Spleen (tissue), 11 donors: ENCODE measurements around the gene SLC22A23. TPM values are rescaled to one million over a fixed set of nuclear protein-coding genes. Genes with fewer than 3 reads are reported as not detected.

ENCODE experiments used
- DNase-seq: peaks from one replicate; pipeline ENCODE4 v3.0.0-alpha.2; 2020
- H3K27ac ChIP-seq, 8 donors: fragments of 200-600 bp; sonication (generic) in 7 of 8; 1 replicate in 4 of 8; 2 replicates in 4 of 8; pipeline versions ENCODE4 v1.5.0 to v1.8.0; 2016 to 2021; ENCODE audit warnings: inconsistent platforms in 4 of 8, mild to moderate bottlenecking in 4 of 8, moderate library complexity in 1 of 8
- H3K27me3 ChIP-seq, 7 donors: fragments of 200-600 bp; sonication (generic) in 6 of 7; replicated peaks in 1 of 7; 1 replicate in 4 of 7; 2 replicates in 3 of 7; pipeline versions ENCODE4 v1.5.0 to v1.8.0; 2016 to 2021; ENCODE audit warnings: inconsistent platforms in 3 of 7, mild to moderate bottlenecking in 1 of 7
- H3K36me3 ChIP-seq, 6 donors: fragments of 200-600 bp; sonication (generic) in 5 of 6; 1 replicate in 4 of 6; 2 replicates in 2 of 6; pipeline versions ENCODE4 v1.5.0 to v1.8.0; 2016 to 2021; ENCODE audit warnings: inconsistent platforms in 2 of 6
- H3K4me1 ChIP-seq, 6 donors: fragments of 200-600 bp; sonication (generic) in 5 of 6; 1 replicate in 3 of 6; 2 replicates in 3 of 6; pipeline versions ENCODE4 v1.5.0 to v1.8.0; 2016 to 2021; ENCODE audit warnings: inconsistent platforms in 3 of 6
- H3K4me3 ChIP-seq, 8 donors: fragments of 200-600 bp; sonication (generic) in 7 of 8; 1 replicate in 4 of 8; 2 replicates in 4 of 8; pipeline versions ENCODE4 v1.5.0 to v1.8.0; 2016 to 2021; ENCODE audit warnings: inconsistent platforms in 4 of 8, mild to moderate bottlenecking in 4 of 8, moderate library complexity in 2 of 8
- H3K9me3 ChIP-seq, 8 donors: fragments of 200-600 bp; sonication (generic) in 7 of 8; 1 replicate in 4 of 8; 2 replicates in 4 of 8; pipeline versions ENCODE4 v1.5.0 to v1.8.0; 2016 to 2021; ENCODE audit warnings: inconsistent platforms in 4 of 8
- POLR2A ChIP-seq, 3 donors: fragments of 450-650 bp; IDR thresholded peaks; one replicate each; pipeline ENCODE4 v1.5.1; 2017; ENCODE audit warnings: antibody characterized with exemption in 3 of 3, mild to moderate bottlenecking in 1 of 3
- POLR2AphosphoS5 ChIP-seq, 3 donors: sonication (generic); formaldehyde crosslinking; IDR thresholded peaks; one replicate each; pipeline ENCODE4 v1.5.1; 2017; ENCODE audit warnings: antibody characterized with exemption in 3 of 3
- WGBS, 5 donors: extraction: QIAGEN DNeasy Blood & Tissue Kit in 3 of 5; methylation state at CpG; one replicate each; pipeline versions ENCODE4 v1.1.5 to v1.1.7; 2013 to 2018; 5-methylcytosine and 5-hydroxymethylcytosine counted together
- intact Hi-C: fragments of 100-400 bp; cut with DNase I; formaldehyde crosslinking; loops from one replicate; pipeline ENCODE4 v1.15.0; 2023; ENCODE audit warnings: low total_unique reads
- polyA plus RNA-seq, 3 donors: library from polyadenylated mRNA; stranded (reverse); fragments of 200-250 nt; gene quantifications; one replicate each; pipeline ENCODE4 v1.2.1, GENCODE V29; 2013
- total RNA-seq, 7 donors: library from RNA; depleted of rRNA in 3 of 7; stranded (reverse); fragments of >200 nt in 3 of 7; fragmentation: NEBNext Ultra II Directional in 4 of 7; extraction: Animal tissue kit (Norgen Biotek cat#: 25700) in 4 of 7; gene quantifications; one replicate each; pipeline versions ENCODE4 v1.1.0 to v1.2.1, GENCODE V29; 2016 to 2021
- TF ChIP-seq, protein P1 (sequence below), 11 experiments: fragments of 200-600 bp in 7 of 11; fragments of 450-650 bp in 4 of 11; sonication (generic) in 4 of 11; IDR thresholded peaks in 8 of 11; conservative IDR thresholded peaks in 3 of 11; 1 replicate in 7 of 11; 2 replicates in 4 of 11; pipeline versions ENCODE4 v1.4.0 to v1.8.0; 2016 to 2021; ENCODE audit warnings: antibody characterized with exemption in 11 of 11, inconsistent platforms in 4 of 11, mild to moderate bottlenecking in 1 of 11
- donor health status: healthy with polysubstance abuse.
- donor health status: DM: no; HTN: no; CAD: no; lungs with moderate emphysema.
- donor health status: DM: no; HTN: no; CAD: no.
- donor health status: Bipolar disorder and iron deficiency.
- donor health status: healthy.
- donor health status: DM: no; HTN: no; CAD: no.
- donor health status: DM: yes; HTN: yes; CAD: no.

Gene SLC22A23
- total and polyA plus RNA-seq, 10 donors: 1.9 to 22.6 (median 18.3) TPM

DNA sequence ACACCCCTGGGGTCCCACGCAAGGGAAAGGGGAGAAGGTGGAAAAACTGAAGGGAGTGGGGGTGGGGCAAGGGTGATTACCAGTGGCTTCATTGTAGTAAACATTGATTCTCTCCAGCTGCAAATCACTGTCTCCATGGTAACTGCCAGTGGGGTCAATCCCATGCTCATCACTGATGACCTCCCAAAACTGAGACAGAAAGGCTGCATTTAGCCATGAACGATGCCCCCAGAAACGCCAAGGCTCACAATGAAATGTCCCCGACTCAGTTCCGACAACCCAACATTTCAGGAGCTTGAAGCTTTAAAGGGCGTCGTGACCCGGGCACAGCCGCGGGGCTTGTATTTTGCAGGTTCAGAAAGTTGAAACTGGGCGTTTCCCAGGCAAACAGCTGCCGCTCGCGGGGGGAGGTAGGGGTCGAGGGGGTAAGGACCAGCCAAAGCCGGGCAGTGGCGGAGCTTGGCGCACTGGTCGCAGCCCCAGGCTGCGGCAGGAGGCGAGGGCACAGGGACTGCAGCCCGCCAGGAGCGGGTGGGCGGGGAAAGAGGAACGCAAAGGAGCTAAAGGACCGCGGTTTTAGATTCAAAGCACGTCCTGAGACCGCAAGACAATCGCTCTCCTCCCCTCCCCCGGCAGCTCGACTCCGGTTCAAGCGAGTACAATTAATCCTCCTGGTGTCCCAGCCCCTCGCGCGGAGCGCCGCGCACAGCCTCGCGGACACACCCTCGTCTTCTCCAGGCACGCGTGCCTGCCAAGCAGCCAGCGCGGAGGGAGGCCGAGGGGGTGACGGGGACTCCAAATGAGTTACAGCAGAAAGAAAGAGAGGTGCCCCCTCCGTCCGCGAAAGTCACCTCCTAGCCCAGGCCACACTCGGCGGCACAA, 230.1 kb downstream of the SLC22A23 start:
- no peak for DNase-seq
- Histone ChIP-seq H3K9me3 (no peaks in the 10 kb centered on the region), H3K36me3 (no peaks in the 10 kb centered on the region), H3K4me3 (peak overlapping the region in 7 of 8 donors; percentile 12 to 64 (median 35)), H3K27me3 (peaks cover 20 to 65% (median 59%) of the 10 kb centered on the region in 7 donors), H3K4me1 (peaks cover 37 to 55% (median 47%) of the 10 kb centered on the region in 6 donors), H3K27ac (no peak overlapping the region)
- intact Hi-C loops: no loop called here
- TF ChIP-seq POLR2A (IDR thresholded peaks at IDR 0.05): no peak
- peak in 1 of 3 donors; percentile 10 for TF ChIP-seq POLR2AphosphoS5 (IDR thresholded peaks at IDR 0.05)
- 3 to 6% (median 3%) methylated on average over 26 to 54 of the region's 54 CpGs for WGBS, 5 donors

DNA sequence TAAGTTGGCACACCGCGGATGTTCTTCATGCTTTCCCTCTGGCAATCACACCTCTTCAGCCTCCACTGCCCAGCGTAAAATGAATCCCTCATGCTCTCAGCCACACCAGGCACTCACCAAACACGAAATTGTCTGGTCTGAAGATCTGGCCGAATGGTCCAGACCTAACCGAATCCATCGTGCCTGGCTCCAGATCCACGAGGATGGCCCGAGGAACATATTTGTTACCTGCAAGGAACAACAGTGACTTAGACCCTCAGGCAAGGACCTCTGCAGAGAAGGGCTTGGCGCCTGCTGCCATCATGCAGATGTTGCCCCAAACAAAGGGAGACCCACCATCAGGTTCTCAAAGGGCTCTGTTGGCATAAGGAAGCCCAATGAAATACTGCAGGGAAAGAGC, 230.8 kb downstream of the SLC22A23 start:
- intact Hi-C loops: no loop called here
- Histone ChIP-seq H3K4me3 (no peak overlapping the region), H3K4me1 (peaks cover 30 to 48% (median 40%) of the 10 kb centered on the region in 6 donors), H3K27ac (no peak overlapping the region), H3K27me3 (peaks cover 20 to 58% (median 52%) of the 10 kb centered on the region in 7 donors), H3K36me3 (no peaks in the 10 kb centered on the region), H3K9me3 (no peaks in the 10 kb centered on the region)
- 84 to 95% (median 91%) methylated on average over 7 to 10 of the region's 10 CpGs for WGBS, 5 donors
- no peak for TF ChIP-seq POLR2AphosphoS5 (IDR thresholded peaks at IDR 0.05)
- TF ChIP-seq, protein P1, sequence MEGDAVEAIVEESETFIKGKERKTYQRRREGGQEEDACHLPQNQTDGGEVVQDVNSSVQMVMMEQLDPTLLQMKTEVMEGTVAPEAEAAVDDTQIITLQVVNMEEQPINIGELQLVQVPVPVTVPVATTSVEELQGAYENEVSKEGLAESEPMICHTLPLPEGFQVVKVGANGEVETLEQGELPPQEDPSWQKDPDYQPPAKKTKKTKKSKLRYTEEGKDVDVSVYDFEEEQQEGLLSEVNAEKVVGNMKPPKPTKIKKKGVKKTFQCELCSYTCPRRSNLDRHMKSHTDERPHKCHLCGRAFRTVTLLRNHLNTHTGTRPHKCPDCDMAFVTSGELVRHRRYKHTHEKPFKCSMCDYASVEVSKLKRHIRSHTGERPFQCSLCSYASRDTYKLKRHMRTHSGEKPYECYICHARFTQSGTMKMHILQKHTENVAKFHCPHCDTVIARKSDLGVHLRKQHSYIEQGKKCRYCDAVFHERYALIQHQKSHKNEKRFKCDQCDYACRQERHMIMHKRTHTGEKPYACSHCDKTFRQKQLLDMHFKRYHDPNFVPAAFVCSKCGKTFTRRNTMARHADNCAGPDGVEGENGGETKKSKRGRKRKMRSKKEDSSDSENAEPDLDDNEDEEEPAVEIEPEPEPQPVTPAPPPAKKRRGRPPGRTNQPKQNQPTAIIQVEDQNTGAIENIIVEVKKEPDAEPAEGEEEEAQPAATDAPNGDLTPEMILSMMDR (IDR thresholded peaks at IDR 0.05 in 8 of 11, conservative IDR thresholded peaks at IDR 0.05 in 3 of 11): no peak
- TF ChIP-seq POLR2A (IDR thresholded peaks at IDR 0.05): no peak
- no peak for DNase-seq

DNA sequence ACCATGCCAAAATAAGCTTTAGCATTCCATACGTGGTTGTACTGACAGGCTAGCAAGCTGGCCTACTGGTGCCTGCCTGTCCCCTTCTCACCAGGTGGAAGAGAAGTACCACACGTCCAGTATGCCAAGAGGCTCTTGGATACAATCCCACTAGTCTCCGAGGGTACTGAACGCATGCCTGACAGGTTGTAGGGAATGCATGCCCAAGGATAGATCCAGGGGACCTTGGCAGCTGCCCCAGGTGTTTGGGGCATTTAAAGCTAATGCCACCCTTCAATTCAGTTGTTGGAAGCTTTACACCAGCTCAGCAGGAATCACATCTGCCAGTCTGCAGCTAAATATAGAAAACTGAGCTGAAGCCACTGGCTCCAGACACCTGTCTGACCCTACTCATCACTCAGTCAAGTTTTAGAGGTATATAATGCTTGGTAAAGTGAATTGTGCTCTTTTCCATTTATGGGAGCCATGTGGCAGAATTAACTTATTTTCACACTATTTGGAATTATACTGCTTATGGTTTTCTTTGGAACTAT, 234.3 kb downstream of the SLC22A23 start:
- WGBS, 5 donors: 83 to 94% (median 91%) methylated on average over 4 of the region's 4 CpGs
- no peak for DNase-seq
- Histone ChIP-seq H3K9me3 (no peaks in the 10 kb centered on the region), H3K4me1 (peaks cover 10 to 13% (median 12%) of the 10 kb centered on the region in 6 donors), H3K36me3 (no peaks in the 10 kb centered on the region), H3K4me3 (no peak overlapping the region), H3K27me3 (peaks cover 7 to 56% (median 19%) of the 10 kb centered on the region in 7 donors), H3K27ac (no peak overlapping the region)
- TF ChIP-seq POLR2AphosphoS5 (IDR thresholded peaks at IDR 0.05) (no peak), POLR2A (IDR thresholded peaks at IDR 0.05) (no peak)
- TF ChIP-seq, protein P1 (IDR thresholded peaks at IDR 0.05 in 8 of 11, conservative IDR thresholded peaks at IDR 0.05 in 3 of 11): no peak
- intact Hi-C loops: no loop called here

DNA sequence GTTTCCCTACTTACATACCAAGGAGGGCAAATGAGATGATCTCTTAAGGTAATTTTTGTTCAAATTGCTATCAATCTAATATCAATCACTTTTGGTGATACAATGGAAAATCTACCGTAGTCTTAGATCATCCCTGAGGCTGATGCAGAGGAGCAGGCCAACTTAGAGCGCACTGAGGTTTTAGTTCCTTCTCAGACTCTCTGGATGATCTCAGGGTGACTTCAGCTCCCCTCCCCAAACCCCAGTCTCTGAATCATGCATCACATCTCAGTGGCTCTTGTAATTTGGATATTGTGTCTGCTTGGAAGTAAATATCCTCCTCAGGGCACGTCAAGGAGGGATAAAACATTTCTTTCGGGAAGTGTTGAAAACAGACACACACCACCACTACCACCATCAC, 235.3 kb downstream of the SLC22A23 start:
- peaks cover 0 to 55% (median 10%) of the 10 kb centered on the region in 7 donors for H3K27me3 ChIP-seq
- intact Hi-C loops: no loop called here
- no peak overlapping the region for H3K4me3 ChIP-seq
- peaks cover 0 to 3% (median 2%) of the 10 kb centered on the region in 6 donors for H3K4me1 ChIP-seq
- no peak overlapping the region for H3K27ac ChIP-seq
- 79 to 97% (median 91%) methylated on average over 4 of the region's 4 CpGs for WGBS, 5 donors
- H3K36me3 ChIP-seq: no peaks in the 10 kb centered on the region
- no peak for DNase-seq
- no peak for TF ChIP-seq POLR2A (IDR thresholded peaks at IDR 0.05)
- TF ChIP-seq, protein P1 (IDR thresholded peaks at IDR 0.05 in 8 of 11, conservative IDR thresholded peaks at IDR 0.05 in 3 of 11): no peak
- no peak for TF ChIP-seq POLR2AphosphoS5 (IDR thresholded peaks at IDR 0.05)
- no peaks in the 10 kb centered on the region for H3K9me3 ChIP-seq
